HG03095 (cell line): ENCODE data around the gene MRTFB.

Experiments
- ATAC-seq: cut with Tn5 transposase; IDR thresholded peaks from one replicate; pipeline ENCODE4 v1.9.1; 2021; ENCODE audit warnings: moderate library complexity; ENCODE audit not compliant: unreplicated experiment

Gene MRTFB

GRCh38 chr16:14129502-14129901, 58.4 kb downstream of the MRTFB start:
- ATAC-seq = no peak

- peak; percentile 13 for ATAC-seq
Observed at GRCh38 chr16:14131774-14132695, 60.9 kb downstream of the MRTFB start.

DNA sequence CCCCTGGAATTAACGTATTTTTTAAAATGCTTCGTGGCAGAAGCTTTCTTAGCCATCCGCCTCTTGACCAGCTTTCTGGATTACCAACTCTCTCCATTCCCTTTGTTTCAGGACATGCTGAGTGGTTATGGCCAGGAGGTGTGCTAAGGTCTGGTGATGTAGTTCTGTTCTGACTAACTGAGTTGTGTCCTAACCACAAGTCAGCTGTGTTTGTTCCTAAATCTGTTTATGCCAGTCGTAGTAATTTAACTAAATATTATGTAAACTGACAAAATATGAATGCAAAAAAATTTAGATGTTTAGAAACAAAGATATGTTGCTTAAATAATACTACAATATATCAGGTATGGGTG, 61.6 kb downstream of the MRTFB start:
- peak; percentile 74 for ATAC-seq

GRCh38 chr16:14133907-14134306, 62.8 kb downstream of the MRTFB start:
- no peak for ATAC-seq

GRCh38 chr16:14135704-14136103, 64.6 kb downstream of the MRTFB start:
- no peak for ATAC-seq

DNA sequence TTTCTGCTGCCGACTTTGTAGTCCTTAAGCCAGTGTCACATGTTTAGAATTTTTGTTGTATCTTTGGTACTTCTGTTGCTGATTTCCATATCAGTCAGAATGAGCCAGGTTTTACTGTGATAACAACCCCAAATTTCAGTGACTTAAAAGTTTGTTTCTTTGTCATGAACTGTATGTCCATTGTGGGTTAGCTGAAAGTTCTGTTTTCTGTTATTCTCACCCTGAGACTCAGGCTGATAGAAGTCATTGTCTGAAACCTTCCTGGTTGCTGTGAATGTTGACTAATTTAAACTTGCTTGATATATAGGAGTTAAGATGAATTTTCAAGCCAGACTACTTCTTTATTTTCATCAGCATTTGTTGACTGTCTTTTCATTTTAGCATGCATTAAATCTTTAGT, 68.8 kb downstream of the MRTFB start:
- ATAC-seq = no peak

GRCh38 chr16:14140923-14141322, 69.8 kb downstream of the MRTFB start:
- no peak for ATAC-seq

DNA sequence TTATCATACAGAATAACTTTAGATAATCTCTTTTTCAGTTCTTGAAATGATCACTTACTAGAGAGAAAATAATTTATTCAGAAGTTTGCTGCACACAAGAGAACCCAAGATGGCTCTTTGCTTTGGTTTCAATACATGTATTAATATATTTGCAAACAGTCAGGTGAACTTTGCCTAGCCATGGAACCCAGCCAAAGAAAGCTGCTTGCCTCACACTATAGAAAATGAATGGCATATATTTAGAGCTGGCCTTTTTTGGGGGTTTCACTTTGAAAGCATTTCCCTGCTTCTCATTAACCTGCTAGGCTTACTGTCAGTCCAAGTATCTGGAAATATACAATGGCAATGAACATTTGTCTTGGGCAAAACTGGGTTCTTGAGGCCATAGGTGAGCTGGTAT, 75.3 kb downstream of the MRTFB start:
- no peak for ATAC-seq

GRCh38 chr16:14148016-14148415, 76.9 kb downstream of the MRTFB start:
- no peak for ATAC-seq

- no peak for ATAC-seq
Observed at GRCh38 chr16:14148569-14148968, 77.5 kb downstream of the MRTFB start.

DNA sequence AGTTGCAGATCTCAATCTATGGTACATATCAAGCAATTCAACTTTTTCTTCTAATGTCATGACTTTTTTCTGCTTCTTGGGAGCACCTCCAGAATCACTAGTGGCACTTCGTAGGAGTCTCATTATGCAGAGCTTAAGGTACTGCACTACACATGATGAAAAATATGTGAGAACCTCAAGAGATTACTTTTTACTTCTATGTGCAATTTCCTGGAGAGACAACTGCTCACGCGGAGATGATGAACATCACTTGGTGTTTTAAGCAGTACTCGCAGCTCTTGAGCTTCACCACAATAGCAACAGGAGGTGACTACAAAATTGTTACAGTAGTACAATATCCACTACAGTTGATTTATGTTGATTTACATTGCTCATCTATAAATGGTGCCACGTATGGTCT, 79.7 kb downstream of the MRTFB start:
- ATAC-seq = no peak

- ATAC-seq = no peak
Observed at GRCh38 chr16:14151256-14152030, 80.3 kb downstream of the MRTFB start.

DNA sequence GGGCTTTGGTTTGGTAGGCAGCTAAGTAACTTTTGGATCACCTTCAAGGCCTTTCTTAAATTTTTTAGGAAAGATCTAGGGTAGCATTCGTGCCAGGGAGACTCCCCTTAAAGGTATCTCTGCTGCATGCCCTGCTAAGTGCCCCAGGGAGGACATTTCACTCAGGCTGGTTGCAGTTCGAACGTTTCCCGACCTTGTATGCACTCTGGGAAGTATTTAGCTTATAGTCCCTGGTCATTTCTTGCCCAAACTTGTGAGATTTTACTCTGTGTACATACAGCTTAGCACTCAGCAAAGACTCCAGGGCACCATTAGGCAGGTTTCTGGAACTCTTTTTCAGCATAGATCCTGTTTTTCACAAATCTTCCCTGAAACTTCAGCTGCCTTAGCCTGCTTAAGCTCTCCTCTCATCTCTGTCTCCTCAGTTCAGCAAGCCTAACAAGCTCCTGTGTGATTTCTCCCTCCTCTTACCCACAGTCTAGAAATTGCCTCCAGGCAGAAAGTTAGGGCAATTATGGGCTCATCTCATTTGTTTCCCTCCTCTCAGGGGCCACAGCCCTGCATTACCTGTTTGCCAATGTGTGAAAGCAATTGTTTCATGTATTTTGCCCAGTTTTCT, 84.6 kb downstream of the MRTFB start:
- ATAC-seq = no peak

- no peak for ATAC-seq
Observed at GRCh38 chr16:14164916-14165662, 94.0 kb downstream of the MRTFB start.

DNA sequence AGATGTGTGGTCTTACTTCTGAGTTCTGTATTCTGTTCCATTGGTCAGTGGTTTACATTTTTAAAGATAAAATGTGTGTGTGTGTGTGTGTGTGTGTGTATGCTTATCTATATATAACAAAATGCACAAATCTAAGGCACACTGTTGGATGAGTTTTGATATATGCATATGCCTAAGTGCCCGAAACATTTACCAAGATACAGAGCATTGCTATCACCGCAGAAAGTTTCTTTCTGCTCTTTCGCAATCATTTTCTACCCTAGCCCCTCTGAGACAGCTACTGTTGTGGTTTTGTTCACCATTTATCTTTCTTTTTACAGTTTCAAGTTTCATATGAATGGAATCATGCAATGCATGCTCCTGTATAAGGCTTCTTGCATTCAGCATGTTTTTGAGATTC, 97.0 kb downstream of the MRTFB start:
- no peak for ATAC-seq

- no peak for ATAC-seq
Observed at GRCh38 chr16:14172200-14172809, 101.2 kb downstream of the MRTFB start.

GRCh38 chr16:14175086-14175485, 104.0 kb downstream of the MRTFB start:
- ATAC-seq = no peak

GRCh38 chr16:14177704-14178103, 106.6 kb downstream of the MRTFB start:
- ATAC-seq = no peak

- ATAC-seq = no peak
Observed at GRCh38 chr16:14179116-14179515, 108.0 kb downstream of the MRTFB start.

DNA sequence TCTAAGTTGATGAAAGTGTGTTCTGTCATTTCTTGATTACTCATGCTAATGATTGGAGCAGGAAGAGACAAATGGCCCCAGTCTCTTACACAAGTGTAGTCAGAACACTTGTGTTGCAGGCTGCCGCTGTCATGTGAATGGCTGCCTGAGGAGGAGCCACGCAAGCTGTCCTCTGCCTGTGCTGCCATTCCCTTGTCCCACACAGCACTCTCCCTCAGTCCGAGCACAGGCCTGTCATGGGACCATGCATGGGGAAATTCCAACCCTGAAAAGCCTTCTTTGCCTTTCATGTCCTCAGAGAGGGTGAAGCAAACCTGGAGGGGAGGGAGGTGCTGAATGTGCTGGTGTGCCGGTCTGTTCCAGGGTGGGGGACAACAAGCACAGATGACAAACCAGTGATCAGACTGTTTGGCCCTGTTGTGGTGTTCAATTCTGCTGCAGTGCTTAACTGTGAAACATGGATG, 109.4 kb downstream of the MRTFB start:
- ATAC-seq = no peak
